Endothelial cell of hepatic sinusoid (primary cell): ENCODE data around the gene SLAMF6.
"Not testable (repeated sequence)": the region's sequence is repeated elsewhere in the genome, so short reads cannot be mapped to it uniquely, and the experiment has no call there.

Experiments
- in situ Hi-C: cut with HindIII; loops from 2 replicates; pipeline ENCODE4 v1.10.0; 2017; ENCODE audit warnings: low sequenced_read_pairs

SLAMF6 gene

DNA sequence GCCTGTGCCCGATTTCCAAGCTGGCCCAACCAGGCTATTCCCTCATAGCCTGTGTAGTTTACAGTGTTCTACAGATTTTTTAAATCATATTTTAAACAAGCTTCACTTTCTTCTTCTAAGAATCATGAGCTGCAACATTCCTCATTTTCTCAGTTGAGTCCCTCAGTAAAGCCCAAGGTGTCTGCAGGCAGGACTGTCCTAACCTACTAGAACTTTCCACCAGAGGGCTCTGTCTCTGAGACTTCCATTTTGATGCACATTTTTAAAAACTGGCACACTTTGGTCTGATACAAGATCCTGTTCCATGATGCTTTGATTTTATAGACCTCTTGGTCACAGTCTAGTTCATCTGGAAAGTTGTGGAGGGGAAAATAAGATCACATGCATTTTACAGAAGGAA, 21.6 kb upstream of the SLAMF6 start:
- in situ Hi-C loops, result no loop called here

GRCh38 chr1:160542303-160542945, 19.4 kb upstream of the SLAMF6 start:
- in situ Hi-C loops, result no loop called here

DNA sequence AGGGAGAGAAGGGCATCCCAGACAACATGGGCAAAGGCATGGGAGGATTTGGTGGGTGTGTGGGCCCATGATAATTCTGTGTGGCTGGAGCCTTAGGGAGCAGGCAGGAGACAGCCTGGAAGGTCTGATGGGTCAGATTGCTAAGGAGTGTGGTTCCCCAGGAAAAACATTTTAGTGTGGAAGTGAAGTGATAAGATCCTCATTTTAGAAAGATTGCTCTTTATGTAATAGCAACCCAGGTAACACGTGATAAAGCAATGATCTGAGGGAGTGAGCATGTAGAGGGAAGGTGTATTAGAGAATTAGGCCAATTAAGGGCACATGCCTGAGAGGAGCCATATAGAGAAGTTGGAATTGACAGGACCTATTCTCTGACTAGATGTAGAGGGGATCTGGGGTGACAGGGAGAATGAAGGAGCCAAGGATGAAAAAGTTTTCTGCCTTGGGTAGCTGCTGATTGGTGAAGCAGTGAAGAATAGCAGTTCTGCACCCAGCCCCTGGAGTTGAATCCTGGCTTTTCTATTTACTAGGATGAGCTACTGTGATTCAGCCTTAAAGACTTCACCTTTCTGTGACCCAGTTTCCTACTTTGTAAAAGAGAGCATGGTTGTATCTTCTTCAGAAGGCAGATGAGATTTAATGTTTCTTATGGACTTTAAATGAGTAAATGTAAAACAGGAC, 18.7 kb upstream of the SLAMF6 start:
- in situ Hi-C loops, result no loop called here

GRCh38 chr1:160540859-160541233, 17.8 kb upstream of the SLAMF6 start:
- in situ Hi-C loops, result no loop called here

- in situ Hi-C loops, result no loop called here
These were observed 17.2 kb upstream of the SLAMF6 start for GRCh38 chr1:160539990-160540858.

DNA sequence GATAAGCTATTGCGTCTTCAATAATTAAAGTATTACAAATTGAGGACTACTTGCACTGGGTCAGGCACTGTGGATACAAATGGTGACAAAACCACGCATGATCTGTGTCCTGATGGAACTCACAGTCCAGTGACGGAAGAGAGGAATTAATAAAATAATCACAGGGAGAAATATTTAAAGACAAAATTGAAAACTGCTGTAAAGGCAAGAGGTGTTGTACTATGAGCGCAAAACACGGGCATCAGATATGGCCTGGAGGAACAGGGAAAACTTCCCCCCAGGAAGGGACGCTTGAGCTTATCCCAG, 16.6 kb upstream of the SLAMF6 start:
- in situ Hi-C loops, result no loop called here

- in situ Hi-C loops, result no loop called here
These were observed 16.1 kb upstream of the SLAMF6 start for GRCh38 chr1:160538985-160539651.

DNA sequence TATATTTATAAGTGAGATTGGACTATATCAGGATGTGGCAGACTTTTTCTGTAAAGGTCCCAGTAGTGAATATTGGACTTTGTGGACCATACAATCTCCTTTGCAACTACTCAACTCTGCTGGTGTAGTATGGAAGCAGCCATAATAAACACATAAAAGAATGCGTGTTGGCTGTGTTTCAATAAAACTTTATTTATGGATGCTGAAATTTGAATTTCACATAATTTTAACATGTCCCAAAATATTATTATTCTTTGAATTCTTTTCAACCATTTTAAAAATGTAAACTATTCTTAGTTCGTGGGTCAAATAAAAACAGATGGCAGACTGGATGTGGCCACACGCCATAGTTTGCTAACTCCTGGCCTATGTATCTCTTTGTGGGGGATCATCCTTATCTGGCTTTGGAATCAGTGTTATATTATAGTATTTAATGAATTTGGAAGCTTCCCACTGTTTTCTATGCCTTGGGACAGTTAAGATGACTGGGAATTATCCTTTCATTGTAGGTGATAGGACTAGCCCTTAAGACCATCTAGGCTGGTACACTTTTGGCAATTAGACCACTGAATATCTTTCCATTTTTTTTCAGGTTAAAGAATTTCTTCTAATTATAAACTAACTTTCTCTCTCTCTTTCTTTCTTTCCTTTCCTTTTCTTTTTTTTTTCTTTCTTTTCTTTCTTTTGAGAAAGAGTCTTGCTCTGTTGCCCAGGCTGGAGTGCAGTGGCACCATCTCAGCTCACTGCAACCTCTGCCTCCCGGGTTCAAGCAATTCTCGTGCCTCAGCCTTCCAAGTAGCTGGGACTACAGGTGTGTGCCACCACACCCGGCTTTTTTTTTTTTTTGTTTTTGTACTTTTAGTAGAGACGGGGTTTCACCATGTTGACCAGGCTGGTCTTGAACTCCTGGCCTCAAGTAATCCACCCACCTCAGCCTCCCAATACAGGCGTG, 14.9 kb upstream of the SLAMF6 start:
- in situ Hi-C loops, result no loop called here

DNA sequence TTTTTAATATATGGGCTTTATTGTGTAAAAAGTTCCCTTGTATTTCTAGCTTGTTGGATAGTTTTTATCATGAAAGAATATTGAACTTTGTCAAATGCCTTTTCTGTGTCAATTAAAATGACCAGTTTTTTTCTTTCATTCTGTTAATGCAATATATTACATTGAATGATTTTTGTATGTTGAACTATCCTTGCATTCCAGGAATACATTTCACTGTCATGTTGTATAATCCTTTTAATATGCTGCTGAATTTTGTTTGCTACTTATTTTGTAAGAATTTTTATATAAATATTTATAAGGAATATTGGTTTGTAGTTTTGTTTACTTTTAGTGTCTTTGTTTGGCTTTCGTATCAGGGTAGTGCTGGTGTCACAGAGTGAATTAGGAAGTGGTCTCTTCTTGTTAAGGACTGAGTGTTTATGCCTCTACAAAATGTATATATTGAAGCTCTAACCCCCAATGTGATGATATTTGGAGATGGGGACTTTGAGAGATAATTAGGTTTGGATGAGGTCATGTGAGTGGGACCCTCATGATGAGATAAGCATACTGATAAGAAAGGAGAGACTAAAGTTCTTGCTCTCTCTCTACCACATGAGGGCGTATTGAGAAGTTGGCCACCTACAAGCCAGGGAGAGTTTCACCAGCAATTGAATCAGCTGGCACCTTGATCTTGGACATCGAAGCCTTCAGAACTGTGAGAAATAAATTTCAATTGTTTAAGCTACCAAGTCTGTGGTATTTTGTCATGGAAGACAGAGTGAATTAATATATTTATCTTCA, 12.0 kb upstream of the SLAMF6 start:
- in situ Hi-C loops, result no loop called here

- in situ Hi-C loops, result not testable (repeated sequence)
These were observed 9.4 kb upstream of the SLAMF6 start for GRCh38 chr1:160532557-160532813.

GRCh38 chr1:160531809-160532556, 8.9 kb upstream of the SLAMF6 start:
- in situ Hi-C loops, result not testable (repeated sequence)

- in situ Hi-C loops, result not testable (repeated sequence)
These were observed 6.4 kb upstream of the SLAMF6 start for GRCh38 chr1:160529401-160529952.

- in situ Hi-C loops, result not testable (repeated sequence)
These were observed 734 bp upstream of the SLAMF6 start for GRCh38 chr1:160523789-160524188.

DNA sequence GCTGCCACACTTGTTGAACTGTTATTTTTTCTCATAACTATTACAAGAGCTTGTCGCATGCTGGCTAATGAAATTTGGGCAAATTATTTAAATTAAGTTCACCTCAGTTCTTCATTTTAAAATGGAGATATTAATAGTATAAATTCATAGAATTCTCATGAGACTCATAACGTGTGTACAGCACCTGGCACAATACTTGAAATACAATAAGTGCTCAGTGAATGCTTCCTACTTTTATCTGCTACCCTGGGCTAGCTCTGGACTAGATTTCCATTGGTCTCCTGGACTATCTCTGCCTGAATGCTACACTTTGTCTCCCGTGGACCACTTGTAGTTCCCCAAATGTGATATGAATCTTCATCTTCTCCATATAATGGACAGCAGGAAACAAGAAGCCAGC, 919 bp downstream of the SLAMF6 start:
- in situ Hi-C loops, result no loop called here

- in situ Hi-C loops, result no loop called here
These were observed 1.5 kb downstream of the SLAMF6 start for GRCh38 chr1:160521554-160521953.

- in situ Hi-C loops, result no loop called here
These were observed 2.1 kb downstream of the SLAMF6 start for GRCh38 chr1:160520999-160521398.

GRCh38 chr1:160520582-160520981, 2.5 kb downstream of the SLAMF6 start:
- in situ Hi-C loops, result no loop called here

- in situ Hi-C loops, result no loop called here
These were observed 3.2 kb downstream of the SLAMF6 start for GRCh38 chr1:160519642-160520435.
